Measurements from ENCODE around the gene EREG. TPM values are rescaled to one million over a fixed set of nuclear protein-coding genes. Genes with fewer than 3 reads are reported as not detected.
"Not testable (repeated sequence)": the region's sequence is repeated elsewhere in the genome, so short reads cannot be mapped to it uniquely, and the experiment has no call there.

EREG gene
- total RNA-seq, 1 donor from 2014 or later = 3.2 TPM

GRCh38 chr4:74338792-74339333, 26.1 kb upstream of the EREG start:
- DNase-seq (no peak), ATAC-seq (no peak)
- intact Hi-C loops (cut with micrococcal nuclease) = no loop called here

GRCh38 chr4:74339501-74339900, 25.4 kb upstream of the EREG start:
- intact Hi-C loops (cut with micrococcal nuclease) = no loop called here
- no peak for ATAC-seq
- no peak for DNase-seq

- ATAC-seq; DNase-seq; intact Hi-C loops (cut with micrococcal nuclease): not testable (repeated sequence)
Observed at GRCh38 chr4:74340421-74340820, 24.5 kb upstream of the EREG start.

GRCh38 chr4:74344031-74344430, 20.9 kb upstream of the EREG start:
- no peak for ATAC-seq
- no peak for DNase-seq
- intact Hi-C loops (cut with micrococcal nuclease) = no loop called here

GRCh38 chr4:74353858-74354257, 11.1 kb upstream of the EREG start:
- no peak for DNase-seq
- intact Hi-C loops (cut with micrococcal nuclease) = no loop called here
- ATAC-seq = no peak

GRCh38 chr4:74357965-74358364, 7.0 kb upstream of the EREG start:
- ATAC-seq = no peak

GRCh38 chr4:74361671-74362070, 3.3 kb upstream of the EREG start:
- intact Hi-C loops (cut with micrococcal nuclease) = no loop called here
- no peak for ATAC-seq
- DNase-seq = no peak

More at GRCh38 chr4:74357965-74358364, 7.0 kb upstream of the EREG start:
- intact Hi-C loops (cut with micrococcal nuclease) = no loop called here
- DNase-seq = no peak

- ATAC-seq (no peak), DNase-seq (no peak)
- intact Hi-C loops (cut with micrococcal nuclease) = no loop called here
Observed at GRCh38 chr4:74362347-74362746, 2.6 kb upstream of the EREG start.

GRCh38 chr4:74364256-74364651, 691 bp upstream of the EREG start:
- no peak for DNase-seq
- no peak for ATAC-seq
- intact Hi-C loops (cut with micrococcal nuclease) = no loop called here

- intact Hi-C loops (cut with micrococcal nuclease) = no loop called here
- DNase-seq (peak; percentile 34), ATAC-seq (peak; percentile 36)
Observed at GRCh38 chr4:74365761-74366160, 816 bp downstream of the EREG start.

- intact Hi-C loops (cut with micrococcal nuclease) = no loop called here
- DNase-seq = no peak
- ATAC-seq = no peak
Observed at GRCh38 chr4:74366367-74366911, 1.5 kb downstream of the EREG start.

GRCh38 chr4:74367656-74368290, 2.8 kb downstream of the EREG start:
- DNase-seq (no peak), ATAC-seq (peak; percentile 35)
- intact Hi-C loops (cut with micrococcal nuclease) = no loop called here

GRCh38 chr4:74368596-74368995, 3.7 kb downstream of the EREG start:
- ATAC-seq (no peak), DNase-seq (no peak)
- intact Hi-C loops (cut with micrococcal nuclease) = no loop called here

GRCh38 chr4:74369855-74370254, 4.9 kb downstream of the EREG start:
- intact Hi-C loops (cut with micrococcal nuclease) = loop anchor here (5.0 to 10.0 kb wide), 2 partner anchors 75 to 302 kb away; partner anchors contain the start of gene AREG
- no peak for DNase-seq
- no peak for ATAC-seq

- ATAC-seq = peak; percentile 74
- intact Hi-C loops (cut with micrococcal nuclease) = loop anchor here (5.0 to 10.0 kb wide), 2 partner anchors 74 to 301 kb away; partner anchors contain the start of gene AREG
- DNase-seq = no peak
Observed at GRCh38 chr4:74370912-74371311, 6.0 kb downstream of the EREG start.

- no peak for ATAC-seq
- intact Hi-C loops (cut with micrococcal nuclease) = loop anchor here (5.0 to 10.0 kb wide), 2 partner anchors 71 to 298 kb away; partner anchors contain the start of gene AREG
Observed at GRCh38 chr4:74374128-74374527, 9.2 kb downstream of the EREG start.

GRCh38 chr4:74374561-74375327, 9.8 kb downstream of the EREG start:
- no peak for ATAC-seq
- intact Hi-C loops (cut with micrococcal nuclease) = loop anchor here (5.0 to 10.0 kb wide), 2 partner anchors 70 to 298 kb away; partner anchors contain the start of gene AREG
- peak; percentile 12 for DNase-seq

More at GRCh38 chr4:74374128-74374527, 9.2 kb downstream of the EREG start:
- DNase-seq = no peak

- intact Hi-C loops (cut with micrococcal nuclease) = loop anchor here (2.0 to 10.0 kb wide), 2 partner anchors 69 to 157 kb away; partner anchors contain the start of gene AREG
- no peak for ATAC-seq
- no peak for DNase-seq
Observed at GRCh38 chr4:74375824-74376426, 11.0 kb downstream of the EREG start.

- no peak for DNase-seq
- ATAC-seq = peak; percentile 73
- intact Hi-C loops (cut with micrococcal nuclease) = loop anchor here (2.0 to 10.0 kb wide), 2 partner anchors 68 to 156 kb away; partner anchors contain the start of gene AREG
Observed at GRCh38 chr4:74376888-74377483, 12.0 kb downstream of the EREG start.

All from left ventricle myocardium superior (tissue), 1 donor.